H9 (cell line): ENCODE results near the gene KIF5A. TPM values are rescaled to one million over a fixed set of nuclear protein-coding genes. Genes with fewer than 3 reads are reported as not detected.

Experiments
- DNase-seq: peaks from one replicate; pipeline ENCODE4 v3.0.0-alpha.2; 2017
- H2AFZ ChIP-seq: one replicate; pipeline ENCODE4 v1.6.1; 2013; ENCODE audit warnings: mild to moderate bottlenecking, low read length, control low read depth, moderate library complexity
- H2AK5ac ChIP-seq: 2 replicates; pipeline ENCODE4 v1.6.1; 2013; ENCODE audit warnings: low read length, control low read depth, mixed read lengths; ENCODE audit not compliant: insufficient read length
- H2BK120ac ChIP-seq: one replicate; pipeline ENCODE4 v1.6.1; 2013; ENCODE audit warnings: low read depth, mild to moderate bottlenecking, low read length, control low read depth, inconsistent platforms; ENCODE audit not compliant: poor library complexity, severe bottlenecking
- H2BK12ac ChIP-seq: 2 replicates; pipeline ENCODE4 v1.6.1; 2013; ENCODE audit warnings: low read length, control low read depth, mixed read lengths, low read depth; ENCODE audit not compliant: insufficient read length
- H2BK15ac ChIP-seq: 2 replicates; pipeline ENCODE4 v1.6.1; 2013; ENCODE audit warnings: low read depth, low read length, control low read depth
- H2BK20ac ChIP-seq: one replicate; pipeline ENCODE4 v1.6.1; 2013; ENCODE audit warnings: low read depth, mild to moderate bottlenecking, low read length, control low read depth, inconsistent platforms; ENCODE audit not compliant: poor library complexity, severe bottlenecking
- H2BK5ac ChIP-seq: 2 replicates; pipeline ENCODE4 v1.6.1; 2013; ENCODE audit warnings: low read length, control low read depth, mixed read lengths; ENCODE audit not compliant: insufficient read length
- H3K14ac ChIP-seq: 2 replicates; pipeline ENCODE4 v1.6.1; 2013; ENCODE audit warnings: low read length, control low read depth; ENCODE audit not compliant: insufficient read depth
- H3K18ac ChIP-seq: 2 replicates; pipeline ENCODE4 v1.6.1; 2013; ENCODE audit warnings: low read depth, mild to moderate bottlenecking, mixed read lengths, low read length, control low read depth; ENCODE audit not compliant: insufficient read length
- H3K23ac ChIP-seq: 2 replicates; pipeline ENCODE4 v1.6.1; 2013; ENCODE audit warnings: low read length, control low read depth, mixed read lengths, low read depth; ENCODE audit not compliant: insufficient read length
- H3K23me2 ChIP-seq: 2 replicates; pipeline ENCODE4 v1.6.1; 2013; ENCODE audit warnings: low read depth, mild to moderate bottlenecking, mixed read lengths, low read length, control low read depth; ENCODE audit not compliant: insufficient read length, poor library complexity, severe bottlenecking
- H3K27ac ChIP-seq: 2 replicates; pipeline ENCODE4 v1.5.1; 2013; ENCODE audit warnings: low read length, control low read depth, mixed read lengths, low read depth; ENCODE audit not compliant: insufficient read length
- H3K27me3 ChIP-seq: 2 replicates; pipeline ENCODE4 v1.6.1; 2013; ENCODE audit warnings: low read length, control low read depth, inconsistent platforms; ENCODE audit not compliant: insufficient read depth
- H3K4ac ChIP-seq: 2 replicates; pipeline ENCODE4 v1.6.1; 2013; ENCODE audit warnings: low read depth, mild to moderate bottlenecking, control low read depth, inconsistent platforms, low read length, moderate library complexity
- H3K4me1 ChIP-seq: 2 replicates; pipeline ENCODE4 v1.6.1; 2013; ENCODE audit warnings: low read length, control low read depth, inconsistent platforms; ENCODE audit not compliant: insufficient read depth
- H3K4me2 ChIP-seq: 2 replicates; pipeline ENCODE4 v1.6.1; 2013; ENCODE audit warnings: low read length, control low read depth, mixed read lengths; ENCODE audit not compliant: insufficient read length, insufficient read depth
- H3K56ac ChIP-seq: 2 replicates; pipeline ENCODE4 v1.6.1; 2013; ENCODE audit warnings: low read depth, mild to moderate bottlenecking, mixed read lengths, low read length, control low read depth; ENCODE audit not compliant: insufficient read length
- H3K79me1 ChIP-seq: 2 replicates; pipeline ENCODE4 v1.6.1; 2013; ENCODE audit warnings: low read depth, mild to moderate bottlenecking, moderate library complexity, low read length, control low read depth, inconsistent platforms; ENCODE audit not compliant: insufficient read depth, poor library complexity, severe bottlenecking
- H3K79me2 ChIP-seq: 2 replicates; pipeline ENCODE4 v1.6.1; 2013; ENCODE audit warnings: low read length, control low read depth, inconsistent platforms; ENCODE audit not compliant: insufficient read depth
- H3K9ac ChIP-seq: 2 replicates; pipeline ENCODE4 v1.6.1; 2013; ENCODE audit warnings: low read length, control low read depth, mixed read lengths; ENCODE audit not compliant: insufficient read length; ENCODE audit errors: extremely low read depth
- H3K9me3 ChIP-seq: one replicate; pipeline ENCODE4 v1.6.1; 2013; ENCODE audit warnings: low read depth, low read length, inconsistent platforms; ENCODE audit not compliant: control insufficient read depth
- H3T11ph ChIP-seq: one replicate; pipeline ENCODE4 v1.6.1; 2013; ENCODE audit warnings: mild to moderate bottlenecking, low read length, control low read depth, inconsistent platforms
- H4K20me1 ChIP-seq: one replicate; pipeline ENCODE4 v1.6.1; 2013; ENCODE audit not compliant: control insufficient read depth, insufficient read length, insufficient read depth
- H4K5ac ChIP-seq: 2 replicates; pipeline ENCODE4 v1.6.1; 2013; ENCODE audit warnings: low read depth, mild to moderate bottlenecking, mixed read lengths, low read length, control low read depth; ENCODE audit not compliant: insufficient read length
- H4K8ac ChIP-seq: replicated peaks from 2 replicates; pipeline ENCODE4 v1.6.1; 2013; ENCODE audit warnings: low read length, control low read depth, mixed read lengths, low read depth; ENCODE audit not compliant: insufficient read length
- H4K91ac ChIP-seq: 2 replicates; pipeline ENCODE4 v1.6.1; 2013; ENCODE audit warnings: low read depth, mild to moderate bottlenecking, moderate library complexity, mixed read lengths, low read length, control low read depth; ENCODE audit not compliant: insufficient read length
- H3K27ac Mint-ChIP-seq, 3 experiments: 2 replicates in 2 of 3; 3 replicates in 1 of 3; pipeline ENCODE4 v1.8.0; 2020 to 2021; ENCODE audit warnings: mixed read lengths in 3 of 3, mild to moderate bottlenecking in 1 of 3, moderate library complexity in 1 of 3
- H3K27me3 Mint-ChIP-seq: 2 replicates; pipeline ENCODE4 v1.8.0; 2021; ENCODE audit warnings: low read depth, mild to moderate bottlenecking, moderate library complexity, mixed read lengths
- H3K36me3 Mint-ChIP-seq, 3 experiments: 2 replicates in 2 of 3; 3 replicates in 1 of 3; pipeline ENCODE4 v1.8.0; 2020 to 2021; ENCODE audit warnings: low read depth in 3 of 3, mixed read lengths in 3 of 3; ENCODE audit not compliant: insufficient read depth in 1 of 3
- H3K4me1 Mint-ChIP-seq, 2 experiments: 2 replicates each; pipeline ENCODE4 v1.8.0; 2020; ENCODE audit warnings: mixed read lengths in 2 of 2
- H3K4me3 Mint-ChIP-seq, 2 experiments: 2 replicates in 1 of 2; 3 replicates in 1 of 2; pipeline ENCODE4 v1.8.0; 2020 to 2021; ENCODE audit warnings: mild to moderate bottlenecking in 2 of 2, mixed read lengths in 2 of 2, moderate library complexity in 1 of 2
- H3K9me3 Mint-ChIP-seq, 2 experiments: 2 replicates in 1 of 2; 3 replicates in 1 of 2; pipeline ENCODE4 v1.8.0; 2020; ENCODE audit warnings: mild to moderate bottlenecking in 2 of 2, mixed read lengths in 2 of 2, moderate library complexity in 1 of 2
- CTCF ChIP-seq: fragments of 200-600 bp; sonication (generic); conservative IDR thresholded peaks from 3 replicates; pipeline ENCODE4 v1.8.0; 2021; ENCODE audit warnings: antibody characterized with exemption, mild to moderate bottlenecking
- WGBS: extraction: QIAGEN DNeasy Blood & Tissue Kit; methylation state at CpG from one replicate; pipeline ENCODE4 v1.1.7; 2013; ENCODE audit warnings: missing lambda C conversion rate, low lambda C conversion rate, mixed read lengths; ENCODE audit not compliant: insufficient read length; ENCODE audit errors: extremely low coverage; 5-methylcytosine and 5-hydroxymethylcytosine counted together
- total RNA-seq: library from RNA; stranded (reverse); gene quantifications from 2 replicates; pipeline ENCODE4 v1.2.1, GENCODE V29; 2021

The KIF5A gene
- total RNA-seq, 1 experiment from 2014 or later: 18.5 TPM

- H4K8ac ChIP-seq: no peak overlapping the region
- no peak overlapping the region for H3K4me2 ChIP-seq
- H2BK15ac ChIP-seq: no peak overlapping the region
- no peaks in the 10 kb centered on the region for H3K9me3 Mint-ChIP-seq
- H2AK5ac ChIP-seq: no peak overlapping the region
- no peak overlapping the region for H3T11ph ChIP-seq
- no peak overlapping the region for H4K91ac ChIP-seq
- no peak overlapping the region for H2BK12ac ChIP-seq
- H3K27ac ChIP-seq: no peak overlapping the region
- H3K9ac ChIP-seq: no peak overlapping the region
- no peak overlapping the region for H3K14ac ChIP-seq
- no peaks in the 10 kb centered on the region for H3K27me3 ChIP-seq
- H3K23me2 ChIP-seq: peaks cover 8% of the 10 kb centered on the region
- H4K20me1 ChIP-seq: no peaks in the 10 kb centered on the region
- DNase-seq: no peak
- H2BK20ac ChIP-seq: no peak overlapping the region
- H3K36me3 Mint-ChIP-seq: peaks cover 19 to 64% (median 61%) of the 10 kb centered on the region in 3 experiments; a peak in 6 of 7 replicates
- no peak overlapping the region for H2BK120ac ChIP-seq
- peak overlapping the region in 1 of 3 experiments; percentile 19; a peak in 1 of 7 replicates for H3K27ac Mint-ChIP-seq
- no peak overlapping the region for H4K5ac ChIP-seq
- peaks cover 15 to 33% of the 10 kb centered on the region in 2 experiments for H3K4me1 Mint-ChIP-seq
- no peaks in the 10 kb centered on the region; the same call in 1 of the 2 replicates for H3K27me3 Mint-ChIP-seq
- no peak overlapping the region for H3K4me3 Mint-ChIP-seq
- H3K4me1 ChIP-seq: no peaks in the 10 kb centered on the region; the same call in 1 of the 2 replicates
- no CpG with 5 or more reads among the region's 5 CpGs for WGBS
- no peak for TF ChIP-seq CTCF
- H3K4ac ChIP-seq: no peak overlapping the region
- H2BK5ac ChIP-seq: no peak overlapping the region
- no peak overlapping the region for H3K56ac ChIP-seq
- no peak overlapping the region for H3K18ac ChIP-seq
- no peak overlapping the region for H3K23ac ChIP-seq
- H3K79me1 ChIP-seq: no peaks in the 10 kb centered on the region
- no peak overlapping the region for H2AFZ ChIP-seq
- H3K9me3 ChIP-seq: no peaks in the 10 kb centered on the region
- no peaks in the 10 kb centered on the region for H3K79me2 ChIP-seq
These were observed 22.7 kb upstream of the KIF5A start for GRCh38 chr12:57527184-57527583.
